Measurements from ENCODE around the gene OR52B6.

GRCh38 chr11:5548440-5548839 is 32.2 kb upstream of the OR52B6 start, which contains the start of gene OR52H1:
- TF ChIP-seq CTCF (IDR thresholded peaks at IDR 0.05) (no peak), EZH2 (IDR thresholded peaks at IDR 0.05) (no peak)

All from neural progenitor cell (in vitro differentiated cells).